HepG2 (cell line): ENCODE data around the gene CD80. TPM values are rescaled to one million over a fixed set of nuclear protein-coding genes. Genes with fewer than 3 reads are reported as not detected.
A peak's percentile ranks its signal among the peaks of the same experiment; 100 is the strongest.

ENCODE experiments used
- ATAC-seq: fragments of 200-7000 bp; cut with Tn5 transposase; 3 replicates; pipeline ENCODE4 v1.9.1; 2020; ENCODE audit warnings: mild to moderate bottlenecking, moderate library complexity
- BruUV-seq: library from RNA; stranded (reverse); fragments of 400-500 nt; replicated peaks from 2 replicates; lab custom pipeline; 2021; lab: Mats Ljungman, UMichigan
- CTCF ChIA-PET: fragments of 300-600 bp; formaldehyde crosslinking; extraction: SDS; loops from one replicate; lab custom pipeline; 2021; ENCODE audit warnings: low total read pairs, inconsistent platforms, low intra/inter-chr PET ratio; lab: Yijun Ruan, JAX
- POLR2A ChIA-PET: fragments of 350-600 bp; sonication (Branson Sonifier 250); formaldehyde crosslinking; loops from one replicate; lab custom pipeline; 2020; ENCODE audit warnings: antibody characterized with exemption, inconsistent platforms; lab: Yijun Ruan, JAX
- DNase-seq: peaks from one replicate; pipeline ENCODE4 v3.0.0-alpha.2; 2015; ENCODE audit warnings: low spot score
- FAIRE-seq: peaks from 3 replicates; lab custom pipeline; 2011; peaks lifted over from hg19 to GRCh38; lab: Jason Lieb, UNC
- H2AFZ ChIP-seq: one replicate; pipeline ENCODE4 v1.6.1; 2011; ENCODE audit warnings: low read length, inconsistent platforms
- H3K27ac ChIP-seq: fragments of 300-600 bp; 3 replicates; pipeline ENCODE4 v1.8.0; 2011; ENCODE audit warnings: mixed run types, mild to moderate bottlenecking, mixed read lengths, low read length, inconsistent platforms; ENCODE audit not compliant: insufficient read depth; ENCODE audit errors: extremely low read length
- H3K27me3 ChIP-seq, 2 experiments: fragments of 200-600 bp in 1 of 2; 2 replicates in 1 of 2; 3 replicates in 1 of 2; pipeline versions ENCODE4 v1.6.0 to v1.8.0; 2011; ENCODE audit warnings: low read length in 2 of 2, mild to moderate bottlenecking in 2 of 2, moderate library complexity in 2 of 2, inconsistent platforms in 1 of 2; ENCODE audit not compliant: insufficient read depth in 2 of 2, control insufficient read depth in 1 of 2
- H3K36me3 ChIP-seq, 2 experiments: fragments of 200-600 bp in 1 of 2; replicated peaks in 1 of 2; 2 replicates in 1 of 2; 3 replicates in 1 of 2; pipeline versions ENCODE4 v1.5.1 to v1.8.0; 2011; ENCODE audit warnings: low read length in 2 of 2, inconsistent platforms in 1 of 2; ENCODE audit not compliant: insufficient read depth in 2 of 2, control insufficient read depth in 1 of 2
- H3K4me1 ChIP-seq: 2 replicates; pipeline ENCODE4 v1.5.1; 2012; ENCODE audit warnings: low read length, inconsistent platforms; ENCODE audit not compliant: insufficient read depth
- H3K4me2 ChIP-seq: 2 replicates; pipeline ENCODE4 v1.6.0; 2011; ENCODE audit warnings: low read depth, low read length, inconsistent platforms
- H3K4me3 ChIP-seq, 3 experiments: fragments of 200-600 bp in 1 of 3; sonication (generic), shearing (Covaris generic) in 1 of 3; replicated peaks in 1 of 3; 2 replicates each; pipeline ENCODE4 v1.5.1; 2011 to 2016; ENCODE audit warnings: low read length in 3 of 3, inconsistent platforms in 2 of 3, low read depth in 2 of 3, mild to moderate bottlenecking in 2 of 3, control low read depth in 1 of 3, mixed read lengths in 1 of 3; ENCODE audit not compliant: insufficient read depth in 1 of 3
- H3K79me2 ChIP-seq: one replicate; pipeline ENCODE4 v1.6.1; 2011; ENCODE audit warnings: low read length, inconsistent platforms; ENCODE audit not compliant: insufficient read depth
- H3K9ac ChIP-seq: 2 replicates; pipeline ENCODE4 v1.6.0; 2011; ENCODE audit warnings: mild to moderate bottlenecking, low read depth, low read length, inconsistent platforms; ENCODE audit not compliant: insufficient read depth
- H3K9me3 ChIP-seq: 2 replicates; pipeline ENCODE4 v1.5.1; 2012; ENCODE audit warnings: mild to moderate bottlenecking, low read length
- H4K20me1 ChIP-seq: 2 replicates; pipeline ENCODE4 v1.6.0; 2011; ENCODE audit warnings: inconsistent platforms, mild to moderate bottlenecking, low read length, moderate library complexity; ENCODE audit not compliant: insufficient read depth
- GTF2F1 ChIP-seq: fragments of 150-350 bp; IDR thresholded peaks from 2 replicates; pipeline ENCODE4 v1.6.1; 2014; ENCODE audit warnings: low read length
- HNRNPLL ChIP-seq: fragments of 200-400 bp; formaldehyde crosslinking; IDR thresholded peaks from 2 replicates; pipeline ENCODE4 v1.6.1; 2017; ENCODE audit warnings: mild to moderate bottlenecking, low read depth, low read length; ENCODE audit not compliant: poor library complexity, severe bottlenecking
- NCOA2 ChIP-seq: sonication (generic); formaldehyde crosslinking; IDR thresholded peaks from 2 replicates; pipeline ENCODE4 v1.8.0; 2022; ENCODE audit warnings: inconsistent platforms
- NR2C2 ChIP-seq: sonication (generic); formaldehyde crosslinking; IDR thresholded peaks from 2 replicates; pipeline ENCODE4 v1.4.0; 2020; ENCODE audit warnings: missing genetic modification reagents, mild to moderate bottlenecking, moderate library complexity, borderline replicate concordance
- RARA ChIP-seq: IDR thresholded peaks from 2 replicates; pipeline ENCODE4 v1.6.1; 2016; ENCODE audit warnings: missing genetic modification reagents, missing compliant biosample characterization
- RFXAP ChIP-seq: sonication (generic); formaldehyde crosslinking; IDR thresholded peaks from 2 replicates; pipeline ENCODE4 v1.4.0; 2020; ENCODE audit warnings: missing genetic modification reagents, borderline replicate concordance
- SRSF9 ChIP-seq: fragments of 200-400 bp; formaldehyde crosslinking; IDR thresholded peaks from 2 replicates; pipeline ENCODE4 v1.6.1; 2018; ENCODE audit warnings: borderline replicate concordance, mild to moderate bottlenecking, low read depth, low read length; ENCODE audit not compliant: insufficient read depth, poor library complexity, severe bottlenecking
- ZFP36L1 ChIP-seq: sonication (generic); formaldehyde crosslinking; IDR thresholded peaks from 2 replicates; pipeline ENCODE4 v1.8.0; 2022; ENCODE audit warnings: mild to moderate bottlenecking, missing genetic modification reagents, moderate library complexity
- ZFP82 ChIP-seq: sonication (generic); formaldehyde crosslinking; IDR thresholded peaks from 2 replicates; pipeline ENCODE4 v1.5.1; 2020; ENCODE audit warnings: mild to moderate bottlenecking, missing genetic modification reagents, borderline replicate concordance
- ZNF329 ChIP-seq: sonication (generic); formaldehyde crosslinking; IDR thresholded peaks from 2 replicates; pipeline ENCODE4 v1.9.0; 2021; ENCODE audit warnings: low read depth, mild to moderate bottlenecking, missing genetic modification reagents
- ZNF552 ChIP-seq: sonication (generic); formaldehyde crosslinking; IDR thresholded peaks from 2 replicates; pipeline ENCODE4 v1.9.0; 2022; ENCODE audit warnings: missing genetic modification reagents, mild to moderate bottlenecking, borderline replicate concordance
- ZNF737 ChIP-seq: sonication (generic); formaldehyde crosslinking; IDR thresholded peaks from 2 replicates; pipeline ENCODE4 v1.5.0; 2020; ENCODE audit warnings: missing genetic modification reagents, mild to moderate bottlenecking, borderline replicate concordance
- WGBS: methylation state at CpG from one replicate; pipeline ENCODE4 v1.1.6; 2017; ENCODE audit warnings: low lambda C conversion rate; 5-methylcytosine and 5-hydroxymethylcytosine counted together
- in situ Hi-C: cut with HindIII; loops from 2 replicates; pipeline ENCODE4 v1.10.0; 2017; ENCODE audit warnings: low pct_unique_long_range_greater_than_20kb; ENCODE audit not compliant: extremely low pct_ligation_motif_present
- intact Hi-C: fragments of 100-400 bp; cut with micrococcal nuclease; formaldehyde crosslinking; loops from one replicate; pipeline ENCODE4 v1.10.0; 2022; ENCODE audit not compliant: unreplicated experiment
- polyA plus RNA-seq, 8 experiments: library from polyadenylated mRNA; depleted of rRNA in 3 of 8; stranded (reverse) in 7 of 8; unstranded in 1 of 8; fragments of >200 nt; fragmentation: Illumina TruSeq in 4 of 8; extraction: Trizol in 4 of 8; gene quantifications; 2 replicates each; pipeline versions ENCODE4 v1.2.1 to v1.2.3, GENCODE V29; 2011 to 2016; ENCODE audit warnings: low read depth in 4 of 8, missing spikeins in 1 of 8, mixed read lengths in 1 of 8; ENCODE audit not compliant: insufficient read depth in 1 of 8
- total RNA-seq, 5 experiments: library from RNA; depleted of rRNA; stranded (reverse); fragments of >200 nt; fragmentation: Illumina TruSeq; extraction: Trizol; gene quantifications; 2 replicates each; pipeline ENCODE4 v1.2.3, GENCODE V29; 2016; ENCODE audit warnings: low read depth in 1 of 5
- TF ChIP-seq, protein P1 (sequence below): sonication (generic); formaldehyde crosslinking; IDR thresholded peaks from 2 replicates; pipeline ENCODE4 v1.8.1; 2023; ENCODE audit warnings: mild to moderate bottlenecking, missing genetic modification reagents
- TF ChIP-seq, protein P2 (sequence below), 2 experiments: IDR thresholded peaks; 2 replicates each; pipeline ENCODE4 v1.6.1; 2011 to 2012; ENCODE audit warnings: low read length in 2 of 2, borderline replicate concordance in 1 of 2, low read depth in 1 of 2, mild to moderate bottlenecking in 1 of 2, moderate library complexity in 1 of 2
- TF ChIP-seq, protein P3 (sequence below): sonication (generic); formaldehyde crosslinking; IDR thresholded peaks from 2 replicates; pipeline ENCODE4 v1.4.0; 2020; ENCODE audit warnings: mild to moderate bottlenecking, missing genetic modification reagents
- TF ChIP-seq, protein P4 (sequence below): sonication (generic); formaldehyde crosslinking; IDR thresholded peaks from 2 replicates; pipeline ENCODE4 v1.4.0; 2020; ENCODE audit warnings: mild to moderate bottlenecking, missing genetic modification reagents

Gene CD80
- total and polyA plus RNA-seq, 2 of the 13 experiments (the other 11 are each of a cell fraction or from before 2014, with no cell fraction given): not detected

DNA sequence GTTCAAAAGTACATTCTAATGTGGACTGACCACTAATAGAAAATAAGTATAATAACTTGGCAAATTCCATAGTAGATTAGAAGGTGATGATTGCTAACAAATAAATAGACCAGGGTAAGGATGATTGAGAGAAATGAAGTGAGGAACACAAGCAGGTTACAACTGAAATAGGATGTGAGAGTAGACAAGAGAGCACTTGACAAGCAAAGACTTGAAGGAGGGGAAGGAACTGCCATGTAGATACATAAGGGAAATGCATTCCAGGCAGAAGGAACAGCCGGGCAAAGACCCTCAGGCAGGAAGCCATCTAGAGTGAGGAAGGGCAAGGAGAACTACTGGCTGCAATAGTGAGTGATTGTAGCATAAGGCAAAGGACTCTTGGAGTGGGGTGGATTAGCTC is 43.3 kb upstream of the CD80 start (continued):
- TF ChIP-seq, protein P1, sequence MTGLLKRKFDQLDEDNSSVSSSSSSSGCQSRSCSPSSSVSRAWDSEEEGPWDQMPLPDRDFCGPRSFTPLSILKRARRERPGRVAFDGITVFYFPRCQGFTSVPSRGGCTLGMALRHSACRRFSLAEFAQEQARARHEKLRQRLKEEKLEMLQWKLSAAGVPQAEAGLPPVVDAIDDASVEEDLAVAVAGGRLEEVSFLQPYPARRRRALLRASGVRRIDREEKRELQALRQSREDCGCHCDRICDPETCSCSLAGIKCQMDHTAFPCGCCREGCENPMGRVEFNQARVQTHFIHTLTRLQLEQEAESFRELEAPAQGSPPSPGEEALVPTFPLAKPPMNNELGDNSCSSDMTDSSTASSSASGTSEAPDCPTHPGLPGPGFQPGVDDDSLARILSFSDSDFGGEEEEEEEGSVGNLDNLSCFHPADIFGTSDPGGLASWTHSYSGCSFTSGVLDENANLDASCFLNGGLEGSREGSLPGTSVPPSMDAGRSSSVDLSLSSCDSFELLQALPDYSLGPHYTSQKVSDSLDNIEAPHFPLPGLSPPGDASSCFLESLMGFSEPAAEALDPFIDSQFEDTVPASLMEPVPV: no peak
- TF ChIP-seq NR2C2 (CRISPR knock-in tag) (no peak), NCOA2 (CRISPR knock-in tag) (no peak), GTF2F1 (no peak)
- TF ChIP-seq, all 625 proteins: peak for 0

DNA sequence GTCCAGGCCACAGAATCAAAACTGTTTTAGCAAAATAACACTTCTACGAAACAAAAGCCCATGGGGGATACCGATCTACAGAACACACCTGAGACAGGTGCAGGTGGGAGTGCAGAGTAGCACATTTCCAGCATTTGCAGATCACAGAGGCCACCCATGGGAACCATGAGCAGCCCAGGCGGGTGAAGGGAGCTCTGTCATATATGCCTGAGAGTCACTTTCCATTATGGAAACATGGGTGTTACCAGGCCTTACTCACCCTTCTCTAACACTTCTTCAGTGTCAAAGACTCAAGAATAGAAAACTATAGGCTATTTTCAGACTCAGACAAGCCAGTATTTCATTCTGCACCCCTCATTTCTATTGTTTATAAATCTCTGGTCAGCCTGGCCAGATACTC is 41.7 kb upstream of the CD80 start:
- Histone ChIP-seq H3K4me3 (no peak overlapping the region; a peak in 1 of 6 replicates), H3K4me2 (no peak overlapping the region), H3K9me3 (no peaks in the 10 kb centered on the region), H3K9ac (no peak overlapping the region), H3K36me3 (no peaks in the 10 kb centered on the region), H3K27me3 (no peaks in the 10 kb centered on the region; a peak in 1 of 5 replicates), H3K4me1 (peaks cover 16% of the 10 kb centered on the region; the same call in 1 of the 2 replicates), H4K20me1 (no peaks in the 10 kb centered on the region), H2AFZ (no peak overlapping the region), H3K79me2 (no peaks in the 10 kb centered on the region), H3K27ac (no peak overlapping the region)
- CTCF ChIA-PET: no interaction called here
- POLR2A ChIA-PET: no interaction called here
- DNase-seq (no peak), FAIRE-seq (no peak), ATAC-seq (peak; percentile 18; the same call in 1 of the 3 replicates)
- intact Hi-C loops (no loop called here), in situ Hi-C loops (no loop called here)
- BruUV-seq: no TSS peak
- WGBS: 19% methylated on average over 3 of the region's 3 CpGs
- TF ChIP-seq SRSF9: no peak
- TF ChIP-seq HNRNPLL: no peak
- no peak for TF ChIP-seq RARA
- no peak for TF ChIP-seq ZNF329 (CRISPR knock-in tag)
- TF ChIP-seq, protein P2, sequence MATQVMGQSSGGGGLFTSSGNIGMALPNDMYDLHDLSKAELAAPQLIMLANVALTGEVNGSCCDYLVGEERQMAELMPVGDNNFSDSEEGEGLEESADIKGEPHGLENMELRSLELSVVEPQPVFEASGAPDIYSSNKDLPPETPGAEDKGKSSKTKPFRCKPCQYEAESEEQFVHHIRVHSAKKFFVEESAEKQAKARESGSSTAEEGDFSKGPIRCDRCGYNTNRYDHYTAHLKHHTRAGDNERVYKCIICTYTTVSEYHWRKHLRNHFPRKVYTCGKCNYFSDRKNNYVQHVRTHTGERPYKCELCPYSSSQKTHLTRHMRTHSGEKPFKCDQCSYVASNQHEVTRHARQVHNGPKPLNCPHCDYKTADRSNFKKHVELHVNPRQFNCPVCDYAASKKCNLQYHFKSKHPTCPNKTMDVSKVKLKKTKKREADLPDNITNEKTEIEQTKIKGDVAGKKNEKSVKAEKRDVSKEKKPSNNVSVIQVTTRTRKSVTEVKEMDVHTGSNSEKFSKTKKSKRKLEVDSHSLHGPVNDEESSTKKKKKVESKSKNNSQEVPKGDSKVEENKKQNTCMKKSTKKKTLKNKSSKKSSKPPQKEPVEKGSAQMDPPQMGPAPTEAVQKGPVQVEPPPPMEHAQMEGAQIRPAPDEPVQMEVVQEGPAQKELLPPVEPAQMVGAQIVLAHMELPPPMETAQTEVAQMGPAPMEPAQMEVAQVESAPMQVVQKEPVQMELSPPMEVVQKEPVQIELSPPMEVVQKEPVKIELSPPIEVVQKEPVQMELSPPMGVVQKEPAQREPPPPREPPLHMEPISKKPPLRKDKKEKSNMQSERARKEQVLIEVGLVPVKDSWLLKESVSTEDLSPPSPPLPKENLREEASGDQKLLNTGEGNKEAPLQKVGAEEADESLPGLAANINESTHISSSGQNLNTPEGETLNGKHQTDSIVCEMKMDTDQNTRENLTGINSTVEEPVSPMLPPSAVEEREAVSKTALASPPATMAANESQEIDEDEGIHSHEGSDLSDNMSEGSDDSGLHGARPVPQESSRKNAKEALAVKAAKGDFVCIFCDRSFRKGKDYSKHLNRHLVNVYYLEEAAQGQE (IDR thresholded peaks at IDR 0.05; ENCODE audit: borderline replicate concordance in 1 of 2, low read depth in 1 of 2, low read length in 2 of 2): no peak
- TF ChIP-seq ZNF737 (CRISPR knock-in tag): no peak
- no peak for TF ChIP-seq ZFP82
- no peak for TF ChIP-seq RFXAP (CRISPR knock-in tag)
- TF ChIP-seq, protein P3, sequence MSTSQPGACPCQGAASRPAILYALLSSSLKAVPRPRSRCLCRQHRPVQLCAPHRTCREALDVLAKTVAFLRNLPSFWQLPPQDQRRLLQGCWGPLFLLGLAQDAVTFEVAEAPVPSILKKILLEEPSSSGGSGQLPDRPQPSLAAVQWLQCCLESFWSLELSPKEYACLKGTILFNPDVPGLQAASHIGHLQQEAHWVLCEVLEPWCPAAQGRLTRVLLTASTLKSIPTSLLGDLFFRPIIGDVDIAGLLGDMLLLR (CRISPR knock-in tag): no peak
- TF ChIP-seq ZNF552 (CRISPR knock-in tag): no peak
- no peak for TF ChIP-seq ZFP36L1 (CRISPR knock-in tag)
- TF ChIP-seq, protein P4, sequence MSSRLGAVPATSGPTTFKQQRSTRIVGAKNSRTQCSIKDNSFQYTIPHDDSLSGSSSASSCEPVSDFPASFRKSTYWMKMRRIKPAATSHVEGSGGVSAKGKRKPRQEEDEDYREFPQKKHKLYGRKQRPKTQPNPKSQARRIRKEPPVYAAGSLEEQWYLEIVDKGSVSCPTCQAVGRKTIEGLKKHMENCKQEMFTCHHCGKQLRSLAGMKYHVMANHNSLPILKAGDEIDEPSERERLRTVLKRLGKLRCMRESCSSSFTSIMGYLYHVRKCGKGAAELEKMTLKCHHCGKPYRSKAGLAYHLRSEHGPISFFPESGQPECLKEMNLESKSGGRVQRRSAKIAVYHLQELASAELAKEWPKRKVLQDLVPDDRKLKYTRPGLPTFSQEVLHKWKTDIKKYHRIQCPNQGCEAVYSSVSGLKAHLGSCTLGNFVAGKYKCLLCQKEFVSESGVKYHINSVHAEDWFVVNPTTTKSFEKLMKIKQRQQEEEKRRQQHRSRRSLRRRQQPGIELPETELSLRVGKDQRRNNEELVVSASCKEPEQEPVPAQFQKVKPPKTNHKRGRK (CRISPR knock-in tag): no peak
